Heart left ventricle (tissue), 16 donors: ENCODE data around the gene TMEM31. TPM values are rescaled to one million over a fixed set of nuclear protein-coding genes. Genes with fewer than 3 reads are reported as not detected.

Experiments
- ATAC-seq, 4 donors: fragments of 200-7000 bp; cut with Tn5 transposase; one replicate each; pipeline ENCODE4 v1.9.1; 2020 to 2022; ENCODE audit warnings: moderate library complexity in 4 of 4, mild to moderate bottlenecking in 3 of 4, moderate number of reproducible peaks in 1 of 4
- DNase-seq, 5 donors: peaks; one replicate each; pipeline ENCODE4 v3.0.0-alpha.2; 2020
- H3K27ac ChIP-seq, 12 donors: fragments of 200-600 bp; sonication (generic) in 4 of 12; one replicate each; pipeline versions ENCODE4 v1.5.0 to v1.8.0; 2016 to 2022; ENCODE audit warnings: mild to moderate bottlenecking in 2 of 12
- H3K27me3 ChIP-seq, 9 donors: fragments of 200-600 bp; sonication (generic) in 2 of 9; one replicate each; pipeline versions ENCODE4 v1.5.1 to v1.8.0; 2016 to 2022; ENCODE audit warnings: mild to moderate bottlenecking in 3 of 9
- H3K36me3 ChIP-seq, 9 donors: fragments of 200-600 bp; sonication (generic) in 2 of 9; one replicate each; pipeline versions ENCODE4 v1.5.0 to v1.8.0; 2018 to 2022; ENCODE audit warnings: mild to moderate bottlenecking in 2 of 9
- H3K4me1 ChIP-seq, 12 donors: fragments of 200-600 bp; sonication (generic) in 4 of 12; one replicate each; pipeline versions ENCODE4 v1.5.0 to v1.8.0; 2016 to 2022; ENCODE audit warnings: mild to moderate bottlenecking in 3 of 12
- H3K4me3 ChIP-seq, 12 donors: fragments of 200-600 bp; sonication (generic) in 4 of 12; one replicate each; pipeline versions ENCODE4 v1.5.0 to v1.8.0; 2017 to 2022; ENCODE audit warnings: mild to moderate bottlenecking in 9 of 12, moderate library complexity in 4 of 12
- H3K9me3 ChIP-seq, 12 donors: fragments of 200-600 bp; sonication (generic) in 4 of 12; one replicate each; pipeline versions ENCODE4 v1.5.0 to v1.8.0; 2016 to 2022; ENCODE audit warnings: mild to moderate bottlenecking in 1 of 12
- POLR2A ChIP-seq, 2 donors: fragments of 450-650 bp; IDR thresholded peaks; one replicate each; pipeline ENCODE4 v1.6.1; 2017; ENCODE audit warnings: antibody characterized with exemption in 2 of 2, mild to moderate bottlenecking in 2 of 2, moderate library complexity in 2 of 2
- WGBS, 4 donors: extraction: QIAGEN DNeasy Blood & Tissue Kit in 2 of 4; methylation state at CpG; one replicate each; pipeline versions ENCODE4 v1.1.5 to v1.1.7; 2013 to 2018; 5-methylcytosine and 5-hydroxymethylcytosine counted together
- intact Hi-C, 10 donors: fragments of 100-400 bp; cut with DNase I; formaldehyde crosslinking; loops; one replicate each; pipeline versions ENCODE4 v1.11.1 to v1.14.2; 2022
- polyA plus RNA-seq, 2 donors: library from polyadenylated mRNA; stranded (reverse); fragments of 200-250 nt; gene quantifications; one replicate each; pipeline ENCODE4 v1.2.3, GENCODE V29; 2013
- total RNA-seq, 9 donors: library from RNA; depleted of rRNA in 2 of 9; stranded (reverse); fragments of >200 nt in 2 of 9; fragmentation: NEBNext Ultra II Directional in 3 of 9; extraction: Animal tissue kit (Norgen Biotek cat#: 25700) in 3 of 9; gene quantifications; one replicate each; pipeline versions ENCODE4 v1.1.0 to v1.2.4, GENCODE V29; 2016 to 2023
- TF ChIP-seq, protein P1 (sequence below), 12 donors: fragments of 200-600 bp; sonication (generic) in 4 of 12; IDR thresholded peaks; one replicate each; pipeline versions ENCODE4 v1.5.0 to v1.8.0; 2018 to 2022; ENCODE audit warnings: antibody characterized with exemption in 12 of 12, mild to moderate bottlenecking in 5 of 12
- donor health status: ischemic (EF 13 %, LVEDD 7.1; RV severe dilation, severe dysfunction).
- donor health status: healthy with polysubstance abuse.
- donor health status: DM: no; HTN: yes; CAD: no.
- donor health status: DM: no; HTN: no; CAD: no.
- donor health status: ischemic (EF 25% LVEDD 6.9; RV normal size, moderate dysfunction).
- donor health status: ischemic (EF 25% LVEDD 5.7; RV mildly dilated, moderate dysfunction).
- donor health status: healthy.
- donor health status: DM: yes; HTN: yes; CAD: no.
- donor health status: ischemic (EF 35%, LVEDD 5.7; RV mildly dilated, moderate dysfunction).
- donor health status: nonischemic (EF 11% LVEDD 7.7; RV severe dilation, severe dysfunction).
- donor health status: DM: yes; HTN: yes; CAD: no.
- donor health status: PGD.
- donor health status: ischemic (EF 29% LVEDD 5.4; RV normal size, mild dysfunction).
- donor health status: nonischemic (EF 23%, LVEDD 6.1; RV moderate dilation, normal function).

The TMEM31 gene
- total and polyA plus RNA-seq, 11 donors: 0.38 TPM; not detected in 10

DNA sequence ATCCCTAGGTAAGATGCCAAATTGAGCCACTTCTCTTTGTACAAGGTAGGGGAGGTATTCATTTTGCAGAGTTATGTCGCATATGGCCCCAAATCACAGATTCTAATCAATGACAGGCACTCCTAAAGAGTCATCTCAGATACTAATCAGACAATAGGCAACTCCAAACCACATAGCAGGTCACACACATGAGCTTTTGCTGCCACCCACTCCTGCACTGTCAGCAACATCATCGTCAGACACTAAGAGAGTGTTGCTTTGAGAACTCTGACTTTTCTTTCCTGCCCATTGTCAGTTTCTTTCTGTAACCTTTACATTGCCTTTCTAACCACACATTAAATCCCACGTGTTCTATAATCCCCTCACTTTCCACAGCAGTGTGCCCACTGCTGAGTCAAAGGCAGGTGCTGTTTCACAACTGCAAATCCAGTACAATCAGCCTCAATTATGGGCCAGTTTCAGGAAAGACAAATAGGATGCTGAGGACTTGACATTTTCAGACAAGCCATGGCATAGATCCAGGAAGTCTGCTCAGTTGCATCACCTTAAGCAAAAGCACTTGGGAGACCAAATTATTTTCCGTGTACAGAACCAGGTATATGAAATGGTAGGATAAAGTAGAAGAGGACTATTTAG is 23.5 kb downstream of the TMEM31 start:
- no peak overlapping the region for H3K27ac ChIP-seq
- peaks cover 0 to 11% (median 0%) of the 10 kb centered on the region in 9 donors for H3K27me3 ChIP-seq
- 53 to 67% (median 57%) methylated on average over 4 of the region's 4 CpGs for WGBS, 4 donors

GRCh38 chrX:103737696-103738095 is 27.0 kb downstream of the TMEM31 start:
- Histone ChIP-seq H3K27me3 (peaks cover 0 to 14% (median 0%) of the 10 kb centered on the region in 9 donors), H3K4me1 (no peaks in the 10 kb centered on the region), H3K4me3 (no peak overlapping the region), H3K9me3 (no peaks in the 10 kb centered on the region), H3K27ac (no peak overlapping the region), H3K36me3 (no peaks in the 10 kb centered on the region)
- intact Hi-C loops: no loop called here
- TF ChIP-seq POLR2A (IDR thresholded peaks at IDR 0.05): no peak
- TF ChIP-seq, protein P1, sequence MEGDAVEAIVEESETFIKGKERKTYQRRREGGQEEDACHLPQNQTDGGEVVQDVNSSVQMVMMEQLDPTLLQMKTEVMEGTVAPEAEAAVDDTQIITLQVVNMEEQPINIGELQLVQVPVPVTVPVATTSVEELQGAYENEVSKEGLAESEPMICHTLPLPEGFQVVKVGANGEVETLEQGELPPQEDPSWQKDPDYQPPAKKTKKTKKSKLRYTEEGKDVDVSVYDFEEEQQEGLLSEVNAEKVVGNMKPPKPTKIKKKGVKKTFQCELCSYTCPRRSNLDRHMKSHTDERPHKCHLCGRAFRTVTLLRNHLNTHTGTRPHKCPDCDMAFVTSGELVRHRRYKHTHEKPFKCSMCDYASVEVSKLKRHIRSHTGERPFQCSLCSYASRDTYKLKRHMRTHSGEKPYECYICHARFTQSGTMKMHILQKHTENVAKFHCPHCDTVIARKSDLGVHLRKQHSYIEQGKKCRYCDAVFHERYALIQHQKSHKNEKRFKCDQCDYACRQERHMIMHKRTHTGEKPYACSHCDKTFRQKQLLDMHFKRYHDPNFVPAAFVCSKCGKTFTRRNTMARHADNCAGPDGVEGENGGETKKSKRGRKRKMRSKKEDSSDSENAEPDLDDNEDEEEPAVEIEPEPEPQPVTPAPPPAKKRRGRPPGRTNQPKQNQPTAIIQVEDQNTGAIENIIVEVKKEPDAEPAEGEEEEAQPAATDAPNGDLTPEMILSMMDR (IDR thresholded peaks at IDR 0.05): no peak
- ATAC-seq (no peak), DNase-seq (no peak)

More for the DNA sequence above, 23.5 kb downstream of the TMEM31 start:
- Histone ChIP-seq H3K4me1 (peaks cover 0 to 17% (median 1%) of the 10 kb centered on the region in 12 donors), H3K36me3 (no peaks in the 10 kb centered on the region), H3K9me3 (no peaks in the 10 kb centered on the region), H3K4me3 (no peak overlapping the region)
- ATAC-seq (no peak), DNase-seq (no peak)
- intact Hi-C loops: no loop called here
- TF ChIP-seq, protein P1 (IDR thresholded peaks at IDR 0.05): no peak
- TF ChIP-seq POLR2A (IDR thresholded peaks at IDR 0.05): no peak

DNA sequence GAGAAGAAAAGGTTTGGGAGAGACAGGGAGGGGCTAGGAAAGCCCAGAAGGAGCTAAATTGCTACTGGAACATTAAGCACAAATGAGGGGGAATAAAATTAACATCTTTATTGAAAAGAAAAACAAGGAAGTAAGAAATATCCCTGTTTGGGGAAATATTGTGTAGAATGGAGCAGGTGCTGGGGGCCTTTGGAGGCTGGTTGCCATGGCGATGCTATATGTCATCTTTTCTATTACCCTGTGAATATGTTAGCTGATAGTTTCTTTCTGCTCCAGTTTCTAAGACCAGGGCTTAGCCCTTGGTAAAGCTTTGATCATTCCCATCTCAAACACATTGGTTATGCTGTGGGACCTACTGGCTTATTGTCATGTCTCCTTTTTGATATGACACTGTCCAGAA is 28.7 kb downstream of the TMEM31 start:
- Histone ChIP-seq H3K27ac (no peak overlapping the region), H3K27me3 (peaks cover 0 to 14% (median 0%) of the 10 kb centered on the region in 9 donors), H3K36me3 (no peaks in the 10 kb centered on the region), H3K4me3 (no peak overlapping the region), H3K9me3 (no peaks in the 10 kb centered on the region), H3K4me1 (no peaks in the 10 kb centered on the region)
- intact Hi-C loops: no loop called here
- no peak for DNase-seq
- TF ChIP-seq POLR2A (IDR thresholded peaks at IDR 0.05): no peak
- TF ChIP-seq, protein P1 (IDR thresholded peaks at IDR 0.05): no peak
- no peak for ATAC-seq
- WGBS, 4 donors: 85 to 100% (median 96%) methylated on average over 1 of the region's 1 CpG

DNA sequence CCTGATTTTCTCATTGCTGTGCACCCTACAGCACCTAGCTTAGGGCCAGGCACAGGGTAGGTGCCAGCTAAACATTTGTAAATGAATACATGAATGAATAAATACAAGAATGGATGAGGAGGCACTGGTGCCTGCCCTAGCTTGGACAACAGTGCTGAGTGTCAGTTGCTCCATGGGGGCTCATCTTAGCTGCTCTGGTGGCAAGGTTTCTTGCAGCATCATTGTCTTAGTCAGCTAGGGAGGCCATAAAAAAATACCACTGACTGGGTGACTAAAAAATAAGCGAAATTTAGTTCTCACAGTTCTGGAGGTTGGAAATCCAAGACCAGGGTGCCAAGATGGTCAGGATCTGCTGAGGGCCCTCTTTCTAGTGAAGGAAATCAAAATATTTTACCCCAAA is 31.2 kb downstream of the TMEM31 start:
- no peak for TF ChIP-seq POLR2A (IDR thresholded peaks at IDR 0.05)
- TF ChIP-seq, protein P1 (IDR thresholded peaks at IDR 0.05): no peak
- intact Hi-C loops: no loop called here
- 48 to 92% (median 82%) methylated on average over 1 of the region's 1 CpG for WGBS, 4 donors
- H3K27ac ChIP-seq: no peak overlapping the region
- no peak for ATAC-seq
- no peak overlapping the region for H3K4me3 ChIP-seq
- DNase-seq: no peak
- H3K9me3 ChIP-seq: no peaks in the 10 kb centered on the region
- no peaks in the 10 kb centered on the region for H3K36me3 ChIP-seq
- peaks cover 0 to 12% (median 0%) of the 10 kb centered on the region in 9 donors for H3K27me3 ChIP-seq
- H3K4me1 ChIP-seq: no peaks in the 10 kb centered on the region
